Activated CD4-positive, alpha-beta T cell treated with anti-CD3 and anti-CD28 coated beads, Interleukin-2, Interleukin-4, amounts not matched to agents 100 ng/mL and 50 ng/mL, durations not matched to agents 16 hours and 8 hours (primary cell): ENCODE data around the gene GPR63.

Experiments used
- DNase-seq: peaks from one replicate; pipeline ENCODE4 v3.0.0-alpha.2; 2020; ENCODE audit warnings: low spot score

Gene GPR63

GRCh38 chr6:96837081-96837971 is at the start of gene GPR63:
Gene GPR63, minus strand, starts transcription at chr6:96837477. Its CDS starts 37,746 bp downstream, at chr6:96799731.
- peak; percentile 89 for DNase-seq

GRCh38 chr6:96886519-96886918 is 49.2 kb upstream of the GPR63 start:
- no peak for DNase-seq

- peak; percentile 31 for DNase-seq
Measured at GRCh38 chr6:96885187-96885631, 47.9 kb upstream of the GPR63 start.

- no peak for DNase-seq
Measured at GRCh38 chr6:96878143-96878542, 40.9 kb upstream of the GPR63 start.

- no peak for DNase-seq
Measured at GRCh38 chr6:96876886-96877545, 39.7 kb upstream of the GPR63 start.

GRCh38 chr6:96872976-96873375 is 35.7 kb upstream of the GPR63 start:
- no peak for DNase-seq

GRCh38 chr6:96865055-96865405 is 27.8 kb upstream of the GPR63 start:
- no peak for DNase-seq

GRCh38 chr6:96864216-96865054 is 27.2 kb upstream of the GPR63 start:
- no peak for DNase-seq

- no peak for DNase-seq
Measured at GRCh38 chr6:96862560-96862959, 25.3 kb upstream of the GPR63 start.

GRCh38 chr6:96861588-96861987 is 24.3 kb upstream of the GPR63 start:
- no peak for DNase-seq

- DNase-seq = no peak
Measured at GRCh38 chr6:96856856-96857255, 19.6 kb upstream of the GPR63 start.

- DNase-seq = no peak
Measured at GRCh38 chr6:96853083-96853482, 15.8 kb upstream of the GPR63 start.

GRCh38 chr6:96852605-96853004 is 15.3 kb upstream of the GPR63 start:
- DNase-seq = no peak

GRCh38 chr6:96851858-96852257 is 14.6 kb upstream of the GPR63 start:
- no peak for DNase-seq

GRCh38 chr6:96849615-96850014 is 12.3 kb upstream of the GPR63 start:
- no peak for DNase-seq

GRCh38 chr6:96844530-96844929 is 7.3 kb upstream of the GPR63 start:
- DNase-seq = no peak

GRCh38 chr6:96841345-96841744 is 4.1 kb upstream of the GPR63 start:
- no peak for DNase-seq

- peak; percentile 6 for DNase-seq
Measured at GRCh38 chr6:96836631-96837080, 621 bp downstream of the GPR63 start.

- DNase-seq = no peak
Measured at GRCh38 chr6:96834070-96834469, 3.2 kb downstream of the GPR63 start.

- no peak for DNase-seq
Measured at GRCh38 chr6:96832780-96833179, 4.5 kb downstream of the GPR63 start.

GRCh38 chr6:96826865-96827264 is 10.4 kb downstream of the GPR63 start:
- DNase-seq = no peak

- DNase-seq = no peak
Measured at GRCh38 chr6:96823743-96824142, 13.5 kb downstream of the GPR63 start.
